Endothelial cell of umbilical vein (primary cell): ENCODE measurements around the gene ADARB2.

Source experiments
- CTCF ChIP-seq, 2 donors: IDR thresholded peaks; 1 replicate in 1 of 2; 2 replicates in 1 of 2; pipeline ENCODE4 v1.5.1; 2011; ENCODE audit warnings: low read length in 2 of 2, mild to moderate bottlenecking in 2 of 2, moderate library complexity in 2 of 2, control low read depth in 1 of 2, inconsistent platforms in 1 of 2, low read depth in 1 of 2; ENCODE audit not compliant: insufficient read depth in 1 of 2; ENCODE audit errors: extremely low read depth in 1 of 2
- EZH2 ChIP-seq: IDR thresholded peaks from 2 replicates; pipeline ENCODE4 v1.6.1; 2012; ENCODE audit warnings: borderline replicate concordance, low read depth, mild to moderate bottlenecking, moderate library complexity, low read length, inconsistent platforms; ENCODE audit not compliant: severe bottlenecking
- GATA2 ChIP-seq: IDR thresholded peaks from 2 replicates; pipeline ENCODE4 v1.7.0; 2011; ENCODE audit warnings: low read depth, mild to moderate bottlenecking, moderate library complexity, mixed read lengths, low read length; ENCODE audit not compliant: insufficient read length, insufficient read depth
- MAX ChIP-seq: IDR thresholded peaks from 2 replicates; pipeline ENCODE4 v1.6.1; 2011; ENCODE audit not compliant: insufficient read depth, insufficient read length
- MYC ChIP-seq: IDR thresholded peaks from one replicate; pipeline ENCODE4 v1.6.1; 2011; ENCODE audit warnings: mild to moderate bottlenecking, low read depth, low read length
- POLR2A ChIP-seq: IDR thresholded peaks from 2 replicates; pipeline ENCODE4 v1.6.1; 2012; ENCODE audit warnings: low read depth, mild to moderate bottlenecking, control low read depth, low read length
- POLR2AphosphoS5 ChIP-seq: IDR thresholded peaks from 2 replicates; pipeline ENCODE4 v1.6.1; 2012; ENCODE audit warnings: low read depth, mild to moderate bottlenecking, control low read depth, low read length, moderate library complexity; ENCODE audit not compliant: insufficient read depth

GRCh38 chr10:1517684-1518083 is 219.6 kb downstream of the ADARB2 start:
- TF ChIP-seq EZH2 (no peak), CTCF (IDR thresholded peaks at IDR 0.05; ENCODE audit: extremely low read depth in 1 of 2, insufficient read depth in 1 of 2, low read depth in 1 of 2, low read length in 2 of 2) (no peak), POLR2A (no peak), MYC (no peak), MAX (no peak), GATA2 (no peak), POLR2AphosphoS5 (no peak)
